Uterus (tissue), 4 donors: ENCODE measurements around the gene TMEM132C. TPM values are rescaled to one million over a fixed set of nuclear protein-coding genes. Genes with fewer than 3 reads are reported as not detected.
A peak's percentile ranks its signal among the peaks of the same experiment; 100 is the strongest.

Experiments
- DNase-seq, 2 donors: peaks; one replicate each; pipeline ENCODE4 v3.0.0-alpha.2; 2019 to 2020
- H3K27ac ChIP-seq, 2 donors: fragments of 200-600 bp; sonication (generic); 1 replicate in 1 of 2; 2 replicates in 1 of 2; pipeline ENCODE4 v1.5.1; 2016 to 2018
- H3K27me3 ChIP-seq, 2 donors: fragments of 200-600 bp; sonication (generic); one replicate each; pipeline ENCODE4 v1.5.1; 2018 to 2019; ENCODE audit warnings: control low read depth in 1 of 2
- H3K36me3 ChIP-seq, 2 donors: fragments of 200-600 bp; sonication (generic); one replicate each; pipeline ENCODE4 v1.5.1; 2019; ENCODE audit warnings: control low read depth in 1 of 2
- H3K4me1 ChIP-seq, 2 donors: fragments of 200-600 bp; sonication (generic); one replicate each; pipeline ENCODE4 v1.5.1; 2018 to 2019; ENCODE audit warnings: control low read depth in 1 of 2
- H3K4me3 ChIP-seq, 2 donors: fragments of 200-600 bp; sonication (generic); 1 replicate in 1 of 2; 2 replicates in 1 of 2; pipeline ENCODE4 v1.5.1; 2018 to 2019; ENCODE audit warnings: mild to moderate bottlenecking in 1 of 2
- H3K9me3 ChIP-seq, 2 donors: fragments of 200-600 bp; sonication (generic); one replicate each; pipeline ENCODE4 v1.5.1; 2019; ENCODE audit warnings: control low read depth in 1 of 2
- POLR2A ChIP-seq, 2 donors: fragments of 450-650 bp; IDR thresholded peaks; one replicate each; pipeline ENCODE4 v1.6.1; 2016; ENCODE audit warnings: antibody characterized with exemption in 2 of 2, mild to moderate bottlenecking in 1 of 2, moderate library complexity in 1 of 2
- intact Hi-C: fragments of 100-400 bp; cut with DNase I; formaldehyde crosslinking; loops from one replicate; pipeline ENCODE4 v1.15.1; 2023; ENCODE audit warnings: low total_unique reads
- total RNA-seq, 4 donors: library from RNA; depleted of rRNA in 3 of 4; stranded (reverse); fragments of >200 nt in 3 of 4; gene quantifications; one replicate each; pipeline versions ENCODE4 v1.1.0 to v1.2.4, GENCODE V29; 2014 to 2023
- TF ChIP-seq, protein P1 (sequence below), 4 experiments: fragments of 200-600 bp in 2 of 4; fragments of 450-650 bp in 2 of 4; sonication (generic) in 2 of 4; IDR thresholded peaks; one replicate each; pipeline ENCODE4 v1.5.1; 2016 to 2019; ENCODE audit warnings: antibody characterized with exemption in 4 of 4, mild to moderate bottlenecking in 2 of 4, moderate library complexity in 1 of 4
- donor health status: DM: yes; HTN: yes; CAD: no.

TMEM132C gene
- total RNA-seq, 4 donors from 2014 or later: 0.26 to 48.3 (median 5.0) TPM

DNA sequence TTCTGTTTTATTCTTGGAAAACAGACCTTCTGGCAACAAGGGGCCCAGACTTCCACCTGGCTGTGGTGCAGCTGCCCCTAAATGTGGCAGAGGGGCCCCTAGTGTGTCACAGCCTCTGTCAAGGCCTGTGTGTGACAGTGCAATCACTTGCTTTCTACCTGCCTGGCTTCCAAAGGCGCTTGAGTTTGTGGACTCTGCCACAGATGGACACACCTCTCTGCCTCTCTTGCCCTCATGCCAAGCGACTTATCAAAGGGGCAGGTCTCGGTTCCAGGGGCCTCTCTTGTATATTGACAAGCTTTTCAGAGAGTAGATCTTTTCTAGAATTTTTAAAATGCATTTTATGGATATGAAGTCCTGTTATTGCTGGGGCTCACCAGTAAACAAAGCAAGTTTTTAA, 339.6 kb downstream of the TMEM132C start:
- H3K4me3 ChIP-seq: no peak overlapping the region
- no peaks in the 10 kb centered on the region for H3K9me3 ChIP-seq
- no peaks in the 10 kb centered on the region for H3K4me1 ChIP-seq
- intact Hi-C loops: no loop called here
- H3K27ac ChIP-seq: no peak overlapping the region
- no peaks in the 10 kb centered on the region for H3K27me3 ChIP-seq
- no peak for DNase-seq
- no peak for TF ChIP-seq POLR2A (IDR thresholded peaks at IDR 0.05)
- TF ChIP-seq, protein P1, sequence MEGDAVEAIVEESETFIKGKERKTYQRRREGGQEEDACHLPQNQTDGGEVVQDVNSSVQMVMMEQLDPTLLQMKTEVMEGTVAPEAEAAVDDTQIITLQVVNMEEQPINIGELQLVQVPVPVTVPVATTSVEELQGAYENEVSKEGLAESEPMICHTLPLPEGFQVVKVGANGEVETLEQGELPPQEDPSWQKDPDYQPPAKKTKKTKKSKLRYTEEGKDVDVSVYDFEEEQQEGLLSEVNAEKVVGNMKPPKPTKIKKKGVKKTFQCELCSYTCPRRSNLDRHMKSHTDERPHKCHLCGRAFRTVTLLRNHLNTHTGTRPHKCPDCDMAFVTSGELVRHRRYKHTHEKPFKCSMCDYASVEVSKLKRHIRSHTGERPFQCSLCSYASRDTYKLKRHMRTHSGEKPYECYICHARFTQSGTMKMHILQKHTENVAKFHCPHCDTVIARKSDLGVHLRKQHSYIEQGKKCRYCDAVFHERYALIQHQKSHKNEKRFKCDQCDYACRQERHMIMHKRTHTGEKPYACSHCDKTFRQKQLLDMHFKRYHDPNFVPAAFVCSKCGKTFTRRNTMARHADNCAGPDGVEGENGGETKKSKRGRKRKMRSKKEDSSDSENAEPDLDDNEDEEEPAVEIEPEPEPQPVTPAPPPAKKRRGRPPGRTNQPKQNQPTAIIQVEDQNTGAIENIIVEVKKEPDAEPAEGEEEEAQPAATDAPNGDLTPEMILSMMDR (IDR thresholded peaks at IDR 0.05): no peak
- H3K36me3 ChIP-seq: no peaks in the 10 kb centered on the region

- TF ChIP-seq POLR2A (IDR thresholded peaks at IDR 0.05): no peak
- TF ChIP-seq, protein P1 (IDR thresholded peaks at IDR 0.05): no peak
- Histone ChIP-seq H3K9me3 (no peaks in the 10 kb centered on the region), H3K27ac (no peak overlapping the region), H3K36me3 (no peaks in the 10 kb centered on the region), H3K4me1 (peaks cover 0 to 2% of the 10 kb centered on the region in 2 donors), H3K4me3 (no peak overlapping the region), H3K27me3 (no peaks in the 10 kb centered on the region)
- intact Hi-C loops: no loop called here
- no peak for DNase-seq
Observed at GRCh38 chr12:128606970-128607369, 340.0 kb downstream of the TMEM132C start.

GRCh38 chr12:128607641-128608040, 340.7 kb downstream of the TMEM132C start:
- no peaks in the 10 kb centered on the region for H3K27me3 ChIP-seq
- no peaks in the 10 kb centered on the region for H3K36me3 ChIP-seq
- no peak overlapping the region for H3K4me3 ChIP-seq
- TF ChIP-seq, protein P1 (IDR thresholded peaks at IDR 0.05): no peak
- no peak for TF ChIP-seq POLR2A (IDR thresholded peaks at IDR 0.05)
- H3K4me1 ChIP-seq: peaks cover 0 to 4% of the 10 kb centered on the region in 2 donors
- intact Hi-C loops: no loop called here
- no peak overlapping the region for H3K27ac ChIP-seq
- no peak for DNase-seq
- H3K9me3 ChIP-seq: no peaks in the 10 kb centered on the region

- Histone ChIP-seq H3K27ac (no peak overlapping the region), H3K36me3 (no peaks in the 10 kb centered on the region), H3K4me1 (peaks cover 0 to 4% of the 10 kb centered on the region in 2 donors), H3K9me3 (no peaks in the 10 kb centered on the region), H3K4me3 (no peak overlapping the region), H3K27me3 (no peaks in the 10 kb centered on the region)
- intact Hi-C loops: no loop called here
- DNase-seq: no peak
- no peak for TF ChIP-seq POLR2A (IDR thresholded peaks at IDR 0.05)
- TF ChIP-seq, protein P1 (IDR thresholded peaks at IDR 0.05): no peak
Observed at GRCh38 chr12:128609861-128610260, 342.9 kb downstream of the TMEM132C start.

DNA sequence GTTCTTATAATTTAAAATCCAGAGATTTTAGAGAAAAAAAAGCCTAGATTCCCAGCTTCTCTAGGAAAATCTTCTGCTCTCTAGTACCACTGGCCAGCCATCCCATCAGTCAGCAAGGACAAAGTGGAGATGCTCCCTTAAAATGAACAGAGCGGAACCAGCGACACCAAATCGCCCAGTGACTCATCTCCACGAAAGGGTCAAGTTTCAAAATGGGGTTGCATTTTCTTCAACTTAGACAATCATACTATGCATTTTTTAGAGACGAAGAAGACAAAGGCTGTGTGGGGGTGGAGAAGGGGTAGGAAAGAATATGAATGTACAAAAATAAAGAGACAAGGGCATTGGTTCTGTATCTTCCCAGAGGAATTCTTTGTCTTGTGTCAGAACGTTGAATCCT, 344.8 kb downstream of the TMEM132C start:
- TF ChIP-seq POLR2A (IDR thresholded peaks at IDR 0.05): no peak
- TF ChIP-seq, protein P1 (IDR thresholded peaks at IDR 0.05): no peak
- H3K4me3 ChIP-seq: no peak overlapping the region
- no peaks in the 10 kb centered on the region for H3K9me3 ChIP-seq
- intact Hi-C loops: no loop called here
- H3K27ac ChIP-seq: no peak overlapping the region
- H3K4me1 ChIP-seq: peaks cover 0 to 4% of the 10 kb centered on the region in 2 donors
- peak in 1 of 2 donors; percentile 20 for DNase-seq
- no peaks in the 10 kb centered on the region for H3K36me3 ChIP-seq
- no peaks in the 10 kb centered on the region for H3K27me3 ChIP-seq
